Sigmoid colon (tissue), 7 donors: Measurements from ENCODE around the gene DAPK3. TPM values are rescaled to one million over a fixed set of nuclear protein-coding genes. Genes with fewer than 3 reads are reported as not detected.

Experiments
- DNase-seq: peaks from one replicate; pipeline ENCODE4 v3.0.0-alpha.2; 2019
- H3K27ac ChIP-seq, 4 donors: fragments of 200-600 bp; sonication (generic); one replicate each; pipeline ENCODE4 v1.5.1; 2016 to 2019; ENCODE audit warnings: mild to moderate bottlenecking in 1 of 4
- H3K27me3 ChIP-seq, 3 donors: fragments of 200-600 bp; sonication (generic); one replicate each; pipeline ENCODE4 v1.5.1; 2019; ENCODE audit warnings: mild to moderate bottlenecking in 1 of 3
- H3K36me3 ChIP-seq, 4 donors: fragments of 200-600 bp; sonication (generic); one replicate each; pipeline ENCODE4 v1.5.1; 2016 to 2019
- H3K4me1 ChIP-seq, 4 donors: fragments of 200-600 bp; sonication (generic); one replicate each; pipeline ENCODE4 v1.5.1; 2017 to 2019
- H3K4me3 ChIP-seq, 4 donors: fragments of 200-600 bp; sonication (generic); one replicate each; pipeline ENCODE4 v1.5.1; 2017 to 2019; ENCODE audit warnings: mild to moderate bottlenecking in 2 of 4, moderate library complexity in 1 of 4
- H3K9me3 ChIP-seq, 4 donors: fragments of 200-600 bp in 3 of 4; sonication (generic) in 3 of 4; one replicate each; pipeline versions ENCODE4 v1.5.1 to v1.6.1; 2013 to 2019
- CTCF ChIP-seq, 4 experiments: fragments of 450-650 bp in 3 of 4; fragments of 200-600 bp in 1 of 4; IDR thresholded peaks; one replicate each; pipeline ENCODE4 v1.5.1; 2016 to 2019; ENCODE audit warnings: antibody characterized with exemption in 4 of 4, mild to moderate bottlenecking in 3 of 4, moderate library complexity in 2 of 4
- EP300 ChIP-seq, 4 donors: sonication (generic); formaldehyde crosslinking; IDR thresholded peaks; one replicate each; pipeline ENCODE4 v1.6.1; 2017; ENCODE audit warnings: antibody characterized with exemption in 4 of 4
- POLR2A ChIP-seq, 2 donors: fragments of 450-650 bp; IDR thresholded peaks; one replicate each; pipeline ENCODE4 v1.6.1; 2016; ENCODE audit warnings: antibody characterized with exemption in 2 of 2, mild to moderate bottlenecking in 2 of 2, moderate library complexity in 2 of 2
- POLR2AphosphoS5 ChIP-seq, 4 donors: sonication (generic); formaldehyde crosslinking; IDR thresholded peaks; one replicate each; pipeline ENCODE4 v1.6.1; 2017; ENCODE audit warnings: antibody characterized with exemption in 4 of 4
- WGBS, 2 donors: extraction: QIAGEN DNeasy Blood & Tissue Kit; methylation state at CpG; one replicate each; pipeline ENCODE4 v1.1.7; 2013; 5-methylcytosine and 5-hydroxymethylcytosine counted together
- intact Hi-C: fragments of 100-400 bp; cut with DNase I; formaldehyde crosslinking; loops from one replicate; pipeline ENCODE4 v1.15.1; 2023
- polyA plus RNA-seq, 3 donors: library from polyadenylated mRNA; stranded (reverse); fragments of 200-250 nt; gene quantifications; one replicate each; pipeline ENCODE4 v1.2.3, GENCODE V29; 2013
- total RNA-seq, 4 donors: library from RNA; depleted of rRNA; stranded (reverse); fragments of >200 nt; gene quantifications; one replicate each; pipeline ENCODE4 v1.1.0, GENCODE V29; 2016
- donor health status: healthy with polysubstance abuse.
- donor health status: Bipolar disorder and iron deficiency.
- donor health status: healthy.

The DAPK3 gene
- total and polyA plus RNA-seq, 7 donors = 38.4 to 167 (median 91.3) TPM

GRCh38 chr19:3983936-3984583 is 13.2 kb upstream of the DAPK3 start:
- 13 to 33% methylated on average over 30 of the region's 30 CpGs for WGBS, 2 donors
- no peaks in the 10 kb centered on the region for H3K9me3 ChIP-seq
- intact Hi-C loops = loop anchor here (2.0 to 10.0 kb wide), 2 partner anchors 13 to 531 kb away; partner anchors contain the start of genes DAPK3 and PLIN4
- peaks cover 0 to 62% (median 49%) of the 10 kb centered on the region in 4 donors for H3K4me1 ChIP-seq
- peak; percentile 71 for DNase-seq
- TF ChIP-seq POLR2A (IDR thresholded peaks at IDR 0.05) (no peak), POLR2AphosphoS5 (IDR thresholded peaks at IDR 0.05) (peak in 1 of 4 donors; percentile 20)
- no peaks in the 10 kb centered on the region for H3K27me3 ChIP-seq
- H3K27ac ChIP-seq = peak overlapping the region; percentile 92 to 96 (median 94)
- peaks cover 51 to 54% (median 53%) of the 10 kb centered on the region in 4 donors for H3K36me3 ChIP-seq
- H3K4me3 ChIP-seq = peak overlapping the region; percentile 70 to 86 (median 82)

- Histone ChIP-seq H3K9me3 (no peaks in the 10 kb centered on the region), H3K27ac (peak overlapping the region; percentile 92 to 96 (median 94)), H3K36me3 (peaks cover 55 to 59% (median 57%) of the 10 kb centered on the region in 4 donors), H3K4me3 (peak overlapping the region in 2 of 4 donors; percentile 81 to 84), H3K27me3 (no peaks in the 10 kb centered on the region), H3K4me1 (peaks cover 0 to 62% (median 49%) of the 10 kb centered on the region in 4 donors)
- TF ChIP-seq POLR2A (IDR thresholded peaks at IDR 0.05) = no peak
- no peak for TF ChIP-seq CTCF (IDR thresholded peaks at IDR 0.05)
- TF ChIP-seq EP300 (IDR thresholded peaks at IDR 0.05) = no peak
- no peak for TF ChIP-seq POLR2AphosphoS5 (IDR thresholded peaks at IDR 0.05)
- WGBS, 2 donors = 61 to 72% methylated on average over 7 of the region's 7 CpGs
- intact Hi-C loops = loop anchor here (10.0 kb wide), 1 partner anchor 531 kb away; the partner anchor contains the start of gene PLIN4
- no peak for DNase-seq
Measured at GRCh38 chr19:3983542-3983914, 12.6 kb upstream of the DAPK3 start.

GRCh38 chr19:3982701-3983541 is 12.0 kb upstream of the DAPK3 start:
- peak overlapping the region in 1 of 4 donors; percentile 84 for H3K4me3 ChIP-seq
- peaks cover 0 to 57% (median 49%) of the 10 kb centered on the region in 4 donors for H3K4me1 ChIP-seq
- peak; percentile 70 for DNase-seq
- TF ChIP-seq POLR2AphosphoS5 (IDR thresholded peaks at IDR 0.05) (no peak), POLR2A (IDR thresholded peaks at IDR 0.05) (no peak), EP300 (IDR thresholded peaks at IDR 0.05) (no peak), CTCF (IDR thresholded peaks at IDR 0.05) (no peak)
- H3K36me3 ChIP-seq = peaks cover 59 to 65% (median 63%) of the 10 kb centered on the region in 4 donors
- no peaks in the 10 kb centered on the region for H3K27me3 ChIP-seq
- WGBS, 2 donors = 87 to 89% methylated on average over 40 of the region's 40 CpGs
- peak overlapping the region; percentile 92 to 96 (median 94) for H3K27ac ChIP-seq
- intact Hi-C loops = loop anchor here (10.0 kb wide), 1 partner anchor 532 kb away; the partner anchor contains the start of gene PLIN4
- no peaks in the 10 kb centered on the region for H3K9me3 ChIP-seq

- Histone ChIP-seq H3K9me3 (no peaks in the 10 kb centered on the region), H3K4me1 (peaks cover 0 to 58% (median 42%) of the 10 kb centered on the region in 4 donors), H3K27ac (peak overlapping the region; percentile 92 to 96 (median 94)), H3K4me3 (no peak overlapping the region), H3K36me3 (peaks cover 68 to 74% (median 72%) of the 10 kb centered on the region in 4 donors), H3K27me3 (no peaks in the 10 kb centered on the region)
- intact Hi-C loops = loop anchor here (10.0 kb wide), 1 partner anchor 533 kb away; the partner anchor contains the start of gene PLIN4
- TF ChIP-seq CTCF (IDR thresholded peaks at IDR 0.05) (no peak), EP300 (IDR thresholded peaks at IDR 0.05) (no peak), POLR2AphosphoS5 (IDR thresholded peaks at IDR 0.05) (no peak), POLR2A (IDR thresholded peaks at IDR 0.05) (no peak)
- peak; percentile 63 for DNase-seq
- 91% methylated on average over 39 of the region's 39 CpGs for WGBS, 2 donors
Measured at GRCh38 chr19:3981736-3982681, 11.1 kb upstream of the DAPK3 start.
